WTC11 (cell line): ENCODE measurements around the gene HRNR. TPM values are rescaled to one million over a fixed set of nuclear protein-coding genes. Genes with fewer than 3 reads are reported as not detected.

Experiments
- ATAC-seq: fragments of 200-7000 bp; cut with Tn5 transposase; 2 replicates; pipeline ENCODE4 v1.10.0; 2021; ENCODE audit warnings: mild to moderate bottlenecking, moderate library complexity
- CTCF ChIA-PET: fragments of 300-600 bp; sonication (Branson Sonifier 250); formaldehyde crosslinking; loops from one replicate; lab custom pipeline; 2021; ENCODE audit warnings: antibody characterized with exemption; lab: Charles Lee
- POLR2A ChIA-PET: fragments of 350-600 bp; sonication (Branson Sonifier 250); formaldehyde crosslinking; loops from one replicate; lab custom pipeline; 2021; ENCODE audit warnings: antibody characterized with exemption; lab: Charles Lee
- DNase-seq: peaks from one replicate; pipeline ENCODE4 v3.0.0; 2021; ENCODE audit warnings: low spot score
- H3K27ac Mint-ChIP-seq: 2 replicates; pipeline ENCODE4 v1.8.0; 2021; ENCODE audit warnings: mixed read lengths
- H3K27me3 Mint-ChIP-seq: 2 replicates; pipeline ENCODE4 v1.8.0; 2021; ENCODE audit warnings: low read depth, mild to moderate bottlenecking, moderate library complexity, mixed read lengths
- H3K36me3 Mint-ChIP-seq: 2 replicates; pipeline ENCODE4 v1.8.0; 2021; ENCODE audit warnings: mixed read lengths
- H3K4me1 Mint-ChIP-seq: 2 replicates; pipeline ENCODE4 v1.8.0; 2022; ENCODE audit warnings: mixed read lengths
- H3K4me3 Mint-ChIP-seq: 2 replicates; pipeline ENCODE4 v1.8.0; 2021; ENCODE audit warnings: mild to moderate bottlenecking, moderate library complexity, mixed read lengths
- H3K9me3 Mint-ChIP-seq: 2 replicates; pipeline ENCODE4 v1.8.0; 2021; ENCODE audit warnings: mixed read lengths
- AR ChIP-seq: fragments of 250-450 bp; sonication (Bioruptor Pico); IDR thresholded peaks from 2 replicates; pipeline ENCODE4 v1.9.0; 2021; ENCODE audit warnings: mild to moderate bottlenecking
- ATF2 ChIP-seq: sonication (generic); formaldehyde crosslinking; IDR thresholded peaks from 2 replicates; pipeline ENCODE4 v1.8.1; 2022; ENCODE audit warnings: low read depth, missing genetic modification reagents, borderline replicate concordance
- ATF3 ChIP-seq: sonication (generic); formaldehyde crosslinking; conservative IDR thresholded peaks from 2 replicates; pipeline ENCODE4 v1.8.1; 2022; ENCODE audit warnings: mild to moderate bottlenecking, missing genetic modification reagents
- CBFB ChIP-seq: sonication (generic); formaldehyde crosslinking; IDR thresholded peaks from 2 replicates; pipeline ENCODE4 v1.8.1; 2022; ENCODE audit warnings: mild to moderate bottlenecking, low read depth, missing genetic modification reagents
- CREB1 ChIP-seq: sonication (generic); formaldehyde crosslinking; IDR thresholded peaks from 2 replicates; pipeline ENCODE4 v1.8.0; 2023; ENCODE audit warnings: mild to moderate bottlenecking, missing genetic modification reagents
- E2F5 ChIP-seq: sonication (generic); formaldehyde crosslinking; IDR thresholded peaks from 2 replicates; pipeline ENCODE4 v1.8.1; 2022; ENCODE audit warnings: mild to moderate bottlenecking, moderate library complexity, missing genetic modification reagents
- ELF4 ChIP-seq: sonication (generic); formaldehyde crosslinking; IDR thresholded peaks from 2 replicates; pipeline ENCODE4 v1.8.1; 2022; ENCODE audit warnings: low read depth, mild to moderate bottlenecking, moderate library complexity, missing genetic modification reagents
- FOXP1 ChIP-seq: sonication (generic); formaldehyde crosslinking; IDR thresholded peaks from 2 replicates; pipeline ENCODE4 v1.8.0; 2022; ENCODE audit warnings: missing genetic modification reagents, mild to moderate bottlenecking, moderate library complexity, borderline replicate concordance
- FOXP4 ChIP-seq: sonication (generic); formaldehyde crosslinking; IDR thresholded peaks from 2 replicates; pipeline ENCODE4 v1.8.0; 2022; ENCODE audit warnings: mild to moderate bottlenecking, missing genetic modification reagents
- IRF1 ChIP-seq: sonication (generic); formaldehyde crosslinking; IDR thresholded peaks from 2 replicates; pipeline ENCODE4 v1.8.0; 2023; ENCODE audit warnings: missing genetic modification reagents
- MXD4 ChIP-seq: fragments of 250-450 bp; sonication (Bioruptor Pico); IDR thresholded peaks from 2 replicates; pipeline ENCODE4 v1.8.0; 2021; ENCODE audit warnings: mild to moderate bottlenecking, moderate library complexity, borderline replicate concordance
- NFE2L1 ChIP-seq: sonication (generic); formaldehyde crosslinking; IDR thresholded peaks from 2 replicates; pipeline ENCODE4 v1.8.1; 2023; ENCODE audit warnings: missing genetic modification reagents
- NFYB ChIP-seq: sonication (generic); formaldehyde crosslinking; conservative IDR thresholded peaks from 2 replicates; pipeline ENCODE4 v1.8.0; 2022; ENCODE audit warnings: low read depth, missing genetic modification reagents
- PREB ChIP-seq: sonication (generic); formaldehyde crosslinking; IDR thresholded peaks from 2 replicates; pipeline ENCODE4 v1.8.1; 2022; ENCODE audit warnings: mild to moderate bottlenecking, missing genetic modification reagents, moderate library complexity, borderline replicate concordance
- TCF7 ChIP-seq: sonication (generic); formaldehyde crosslinking; IDR thresholded peaks from 2 replicates; pipeline ENCODE4 v1.8.0; 2022; ENCODE audit warnings: mild to moderate bottlenecking, low read depth, missing genetic modification reagents, moderate library complexity
- ZNF671 ChIP-seq: fragments of 250-450 bp; sonication (Bioruptor Pico); IDR thresholded peaks from 2 replicates; pipeline ENCODE4 v1.8.0; 2021; ENCODE audit warnings: mild to moderate bottlenecking
- total RNA-seq: library from RNA; stranded (reverse); gene quantifications from 3 replicates; pipeline ENCODE4 v1.2.3, GENCODE V29; 2021
- TF ChIP-seq, protein P1 (sequence below): sonication (generic); formaldehyde crosslinking; IDR thresholded peaks from 2 replicates; pipeline ENCODE4 v1.8.0; 2023; ENCODE audit warnings: missing genetic modification reagents, mild to moderate bottlenecking, borderline replicate concordance
- TF ChIP-seq, protein P2 (sequence below): sonication (generic); formaldehyde crosslinking; IDR thresholded peaks from 2 replicates; pipeline ENCODE4 v1.8.1; 2023; ENCODE audit warnings: mild to moderate bottlenecking, missing genetic modification reagents, moderate library complexity

HRNR gene
- total RNA-seq, 1 experiment from 2014 or later, result not detected

DNA sequence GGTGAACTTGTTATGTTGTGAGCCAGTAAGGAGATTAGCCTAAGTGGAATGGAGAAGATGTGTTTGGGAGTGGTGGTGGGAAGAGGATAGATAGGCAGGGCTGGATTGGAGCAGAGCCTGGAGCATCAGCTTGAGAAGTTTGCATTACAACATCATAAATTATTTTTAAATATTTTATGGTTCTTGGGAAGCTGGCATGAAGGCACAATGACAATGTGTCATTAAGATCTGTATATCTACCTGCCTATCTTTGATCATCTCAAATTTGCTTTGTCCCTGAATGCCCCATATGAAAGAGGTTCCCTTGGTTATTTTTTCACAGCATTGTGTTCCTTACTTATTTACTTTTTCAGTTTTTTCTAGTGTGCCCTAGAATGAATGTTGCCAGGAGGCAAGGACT lies 32.3 kb downstream of the HRNR start:
- Mint-ChIP-seq H3K4me1 (no peaks in the 10 kb centered on the region), H3K27me3 (peaks cover 11% of the 10 kb centered on the region), H3K36me3 (peaks cover 30% of the 10 kb centered on the region), H3K9me3 (peaks cover 57% of the 10 kb centered on the region), H3K27ac (no peak overlapping the region), H3K4me3 (no peak overlapping the region)
- ATAC-seq, result no peak
- POLR2A ChIA-PET, result no interaction called here
- CTCF ChIA-PET, result interaction anchor here (1.0 kb wide), 1 partner anchor 267 kb away, joined by 4 read pairs; no protein-coding TSS in a partner anchor
- no peak for DNase-seq
- TF ChIP-seq CREB1, result no peak
- TF ChIP-seq FOXP4, result no peak
- no peak for TF ChIP-seq MXD4 (CRISPR knock-in tag)
- TF ChIP-seq NFE2L1, result no peak
- no peak for TF ChIP-seq ZNF671 (CRISPR knock-in tag)
- TF ChIP-seq CBFB (CRISPR knock-in tag), result no peak
- no peak for TF ChIP-seq ELF4 (CRISPR knock-in tag)
- TF ChIP-seq AR (CRISPR knock-in tag), result no peak
- TF ChIP-seq, protein P1, sequence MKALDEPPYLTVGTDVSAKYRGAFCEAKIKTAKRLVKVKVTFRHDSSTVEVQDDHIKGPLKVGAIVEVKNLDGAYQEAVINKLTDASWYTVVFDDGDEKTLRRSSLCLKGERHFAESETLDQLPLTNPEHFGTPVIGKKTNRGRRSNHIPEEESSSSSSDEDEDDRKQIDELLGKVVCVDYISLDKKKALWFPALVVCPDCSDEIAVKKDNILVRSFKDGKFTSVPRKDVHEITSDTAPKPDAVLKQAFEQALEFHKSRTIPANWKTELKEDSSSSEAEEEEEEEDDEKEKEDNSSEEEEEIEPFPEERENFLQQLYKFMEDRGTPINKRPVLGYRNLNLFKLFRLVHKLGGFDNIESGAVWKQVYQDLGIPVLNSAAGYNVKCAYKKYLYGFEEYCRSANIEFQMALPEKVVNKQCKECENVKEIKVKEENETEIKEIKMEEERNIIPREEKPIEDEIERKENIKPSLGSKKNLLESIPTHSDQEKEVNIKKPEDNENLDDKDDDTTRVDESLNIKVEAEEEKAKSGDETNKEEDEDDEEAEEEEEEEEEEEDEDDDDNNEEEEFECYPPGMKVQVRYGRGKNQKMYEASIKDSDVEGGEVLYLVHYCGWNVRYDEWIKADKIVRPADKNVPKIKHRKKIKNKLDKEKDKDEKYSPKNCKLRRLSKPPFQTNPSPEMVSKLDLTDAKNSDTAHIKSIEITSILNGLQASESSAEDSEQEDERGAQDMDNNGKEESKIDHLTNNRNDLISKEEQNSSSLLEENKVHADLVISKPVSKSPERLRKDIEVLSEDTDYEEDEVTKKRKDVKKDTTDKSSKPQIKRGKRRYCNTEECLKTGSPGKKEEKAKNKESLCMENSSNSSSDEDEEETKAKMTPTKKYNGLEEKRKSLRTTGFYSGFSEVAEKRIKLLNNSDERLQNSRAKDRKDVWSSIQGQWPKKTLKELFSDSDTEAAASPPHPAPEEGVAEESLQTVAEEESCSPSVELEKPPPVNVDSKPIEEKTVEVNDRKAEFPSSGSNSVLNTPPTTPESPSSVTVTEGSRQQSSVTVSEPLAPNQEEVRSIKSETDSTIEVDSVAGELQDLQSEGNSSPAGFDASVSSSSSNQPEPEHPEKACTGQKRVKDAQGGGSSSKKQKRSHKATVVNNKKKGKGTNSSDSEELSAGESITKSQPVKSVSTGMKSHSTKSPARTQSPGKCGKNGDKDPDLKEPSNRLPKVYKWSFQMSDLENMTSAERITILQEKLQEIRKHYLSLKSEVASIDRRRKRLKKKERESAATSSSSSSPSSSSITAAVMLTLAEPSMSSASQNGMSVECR (CRISPR knock-in tag), result no peak
- no peak for TF ChIP-seq PREB (CRISPR knock-in tag)
- no peak for TF ChIP-seq E2F5 (CRISPR knock-in tag)
- TF ChIP-seq IRF1 (CRISPR knock-in tag), result no peak
- TF ChIP-seq ATF3 (CRISPR knock-in tag), result no peak
- TF ChIP-seq FOXP1 (CRISPR knock-in tag), result no peak
- no peak for TF ChIP-seq TCF7 (CRISPR knock-in tag)
- no peak for TF ChIP-seq NFYB (CRISPR knock-in tag)
- TF ChIP-seq, protein P2, sequence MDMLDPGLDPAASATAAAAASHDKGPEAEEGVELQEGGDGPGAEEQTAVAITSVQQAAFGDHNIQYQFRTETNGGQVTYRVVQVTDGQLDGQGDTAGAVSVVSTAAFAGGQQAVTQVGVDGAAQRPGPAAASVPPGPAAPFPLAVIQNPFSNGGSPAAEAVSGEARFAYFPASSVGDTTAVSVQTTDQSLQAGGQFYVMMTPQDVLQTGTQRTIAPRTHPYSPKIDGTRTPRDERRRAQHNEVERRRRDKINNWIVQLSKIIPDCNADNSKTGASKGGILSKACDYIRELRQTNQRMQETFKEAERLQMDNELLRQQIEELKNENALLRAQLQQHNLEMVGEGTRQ (CRISPR knock-in tag), result no peak
- no peak for TF ChIP-seq ATF2 (CRISPR knock-in tag)
